GM18868 (cell line): ENCODE measurements around the gene MAN2B2.

Experiments used
- ATAC-seq: cut with Tn5 transposase; IDR thresholded peaks from one replicate; pipeline ENCODE4 v1.9.1; 2021; ENCODE audit warnings: mild to moderate bottlenecking, moderate library complexity; ENCODE audit not compliant: unreplicated experiment

Gene MAN2B2

GRCh38 chr4:6546091-6546490 is 28.9 kb upstream of the MAN2B2 start:
- no peak for ATAC-seq

- ATAC-seq: no peak
These were observed 28.1 kb upstream of the MAN2B2 start for GRCh38 chr4:6546681-6547447.

GRCh38 chr4:6548201-6548881 is 26.6 kb upstream of the MAN2B2 start:
- ATAC-seq: no peak

GRCh38 chr4:6548882-6549230 is 26.1 kb upstream of the MAN2B2 start:
- ATAC-seq: no peak

- no peak for ATAC-seq
These were observed 25.5 kb upstream of the MAN2B2 start for GRCh38 chr4:6549445-6549844.

DNA sequence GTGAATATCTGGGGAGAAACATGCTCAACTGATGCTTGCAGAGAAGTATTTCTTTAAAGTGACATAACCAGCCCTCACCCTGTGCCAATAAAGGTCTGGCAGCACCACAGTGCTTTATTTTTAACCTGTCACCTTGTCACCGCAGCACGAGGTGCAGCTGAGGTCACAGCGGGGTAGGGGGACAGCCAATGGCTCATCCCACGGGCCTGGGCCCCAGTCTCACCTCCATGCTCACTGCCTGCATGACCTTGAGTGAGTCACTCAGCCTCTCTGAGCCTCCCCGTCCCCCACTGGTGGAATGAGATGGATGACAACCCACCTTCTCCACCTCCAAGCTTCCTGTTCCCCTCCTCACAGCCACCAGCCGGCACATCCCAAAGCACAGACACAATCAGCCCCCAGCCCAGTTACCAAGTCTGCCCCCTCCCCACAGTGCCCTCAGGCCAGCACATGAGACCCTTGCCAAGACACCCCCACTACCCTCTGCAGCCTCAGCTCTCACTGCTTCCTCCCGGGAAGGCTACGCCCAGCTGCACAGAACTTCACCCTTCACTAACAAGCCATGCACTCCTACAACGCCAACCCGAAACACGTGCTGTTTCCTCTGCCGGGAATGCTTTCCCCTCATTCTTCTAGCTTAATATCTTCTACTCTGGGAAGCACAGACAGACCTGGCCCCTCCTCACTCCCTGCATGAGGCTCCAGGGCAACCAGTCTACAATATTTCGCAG is 24.9 kb upstream of the MAN2B2 start:
- no peak for ATAC-seq

DNA sequence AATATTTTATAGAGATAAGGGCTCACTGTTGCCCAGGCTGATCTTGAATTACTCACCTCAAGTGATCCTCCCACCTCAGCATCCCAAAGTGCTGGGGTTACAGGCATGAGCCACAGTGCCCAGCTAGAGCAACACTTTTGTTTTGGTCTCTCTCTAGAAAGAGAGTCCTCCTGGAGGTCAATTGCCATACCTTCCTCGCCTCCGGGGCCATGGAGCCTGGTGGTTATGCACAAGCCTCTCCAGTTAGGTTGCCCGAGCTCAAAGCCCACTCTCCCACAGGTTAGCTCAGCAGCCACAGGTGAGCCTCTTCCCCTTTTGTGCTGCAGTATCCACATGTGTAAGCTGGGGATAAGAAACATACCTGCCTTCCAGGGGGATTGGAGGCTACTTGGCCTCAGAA is 24.2 kb upstream of the MAN2B2 start:
- ATAC-seq: no peak

DNA sequence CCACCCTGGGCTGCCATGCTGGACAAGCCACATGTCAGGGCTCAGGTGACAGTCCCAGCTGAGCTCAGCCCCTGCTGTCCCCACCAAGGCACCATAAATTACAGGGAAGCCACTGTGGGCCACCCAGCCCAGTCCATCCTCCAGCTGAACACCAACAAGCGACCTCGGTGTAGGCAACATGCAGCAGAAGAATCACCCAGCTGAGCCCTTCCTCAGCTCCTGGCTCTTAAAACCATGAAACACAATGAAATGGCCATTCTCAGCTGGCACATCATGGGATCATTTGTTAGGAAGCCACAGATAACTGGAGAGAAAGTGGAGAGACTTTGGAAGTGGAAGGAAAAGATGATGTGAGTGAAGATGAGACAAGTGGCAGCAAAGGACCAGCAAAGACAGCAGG is 23.3 kb upstream of the MAN2B2 start:
- ATAC-seq: no peak

GRCh38 chr4:6555519-6555918 is 19.5 kb upstream of the MAN2B2 start:
- ATAC-seq: no peak

DNA sequence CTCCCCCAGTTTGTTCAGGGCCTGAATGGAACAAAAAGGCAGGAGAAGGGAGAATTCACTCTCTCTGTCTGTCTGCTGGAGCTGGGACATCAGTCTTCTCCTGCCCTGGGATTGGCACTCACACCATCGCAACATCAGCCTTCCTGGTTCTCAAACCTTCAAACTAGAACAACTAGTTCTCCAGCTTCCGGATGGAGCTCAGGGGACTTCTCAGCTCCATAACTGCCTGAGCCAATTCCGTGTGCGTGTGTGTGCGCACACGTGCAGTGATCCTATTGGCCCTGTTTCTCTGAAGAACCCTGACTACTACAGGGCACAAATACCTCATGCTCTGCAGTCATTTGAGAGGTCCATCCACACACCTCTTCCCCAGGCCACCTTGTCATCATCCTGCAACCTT is 18.7 kb upstream of the MAN2B2 start:
- no peak for ATAC-seq

DNA sequence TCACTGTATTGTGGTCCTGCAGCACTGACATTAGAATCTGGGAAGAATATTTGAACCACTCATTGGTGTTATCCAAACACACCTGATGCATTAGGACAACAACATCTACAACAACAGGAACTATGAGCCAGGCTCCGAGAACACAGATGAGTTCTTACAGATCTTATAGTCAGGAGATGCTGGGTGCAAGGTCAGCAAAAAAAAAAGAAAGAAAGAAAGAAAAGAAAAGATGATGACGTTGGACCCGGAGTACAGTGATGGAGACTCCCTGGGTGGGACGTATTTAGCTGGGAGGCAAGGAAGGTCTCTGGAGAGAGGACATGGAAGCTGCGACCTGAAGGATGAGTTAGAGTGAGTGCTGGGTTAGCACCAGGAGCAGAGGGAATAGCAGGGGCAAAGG is 17.8 kb upstream of the MAN2B2 start:
- ATAC-seq: no peak

- no peak for ATAC-seq
These were observed 17.1 kb upstream of the MAN2B2 start for GRCh38 chr4:6557856-6558255.

DNA sequence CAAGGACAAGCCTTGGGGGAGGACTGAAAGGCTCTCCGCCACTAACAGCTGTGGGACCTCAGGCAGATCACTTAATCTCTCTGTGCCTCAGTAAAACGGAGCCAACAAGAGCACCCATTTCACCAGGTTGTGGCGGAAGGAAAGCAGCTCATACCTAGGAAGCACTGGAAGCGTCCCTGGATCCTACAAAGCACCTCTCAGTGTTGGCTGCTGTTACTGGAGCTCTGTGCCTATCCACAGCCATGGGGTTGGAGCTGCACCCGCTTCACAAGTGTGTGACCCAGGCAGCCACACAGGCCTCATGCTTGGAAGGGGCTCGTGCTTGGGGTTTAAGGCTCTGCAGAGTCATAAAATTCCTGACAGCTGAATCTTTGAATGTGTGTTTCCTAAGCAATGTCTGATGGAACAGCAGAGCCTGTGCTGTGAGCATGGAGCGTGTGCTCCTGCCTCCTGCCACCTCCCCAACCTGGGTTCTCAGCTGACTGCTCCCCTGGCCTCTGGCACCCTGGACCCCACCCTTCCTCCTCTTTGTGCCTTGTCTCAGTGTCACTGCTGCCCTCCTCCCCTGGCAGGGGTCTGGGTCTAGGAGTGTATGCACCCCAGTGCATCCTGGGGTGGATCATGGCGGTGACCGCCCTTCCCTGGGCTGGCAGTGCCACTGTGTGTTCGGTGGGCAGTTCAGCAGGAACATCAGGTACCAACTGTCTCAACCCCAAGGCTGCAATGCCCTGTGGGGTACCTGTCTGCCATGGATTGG is 14.4 kb upstream of the MAN2B2 start:
- no peak for ATAC-seq

DNA sequence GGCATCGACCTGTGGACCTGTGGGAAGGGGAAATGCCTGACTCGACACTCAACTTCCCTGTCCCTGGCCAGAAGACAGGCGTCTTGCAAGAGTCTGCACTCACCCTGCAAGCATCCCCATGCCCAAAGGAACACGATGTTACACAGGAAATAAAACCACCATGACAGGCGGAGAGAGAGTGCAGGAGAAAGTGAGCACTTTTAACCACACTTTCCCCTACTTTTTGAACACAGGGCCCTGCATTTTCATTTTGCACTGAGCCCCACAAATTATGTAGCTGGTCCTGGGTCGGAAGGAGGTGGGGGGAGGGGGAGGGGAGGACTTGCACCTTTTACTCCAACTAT is 13.8 kb upstream of the MAN2B2 start:
- ATAC-seq: no peak

GRCh38 chr4:6561706-6562371 is 13.2 kb upstream of the MAN2B2 start:
- ATAC-seq: no peak

- ATAC-seq: no peak
These were observed 11.8 kb upstream of the MAN2B2 start for GRCh38 chr4:6562931-6563901.

- no peak for ATAC-seq
These were observed 10.9 kb upstream of the MAN2B2 start for GRCh38 chr4:6563935-6564645.

DNA sequence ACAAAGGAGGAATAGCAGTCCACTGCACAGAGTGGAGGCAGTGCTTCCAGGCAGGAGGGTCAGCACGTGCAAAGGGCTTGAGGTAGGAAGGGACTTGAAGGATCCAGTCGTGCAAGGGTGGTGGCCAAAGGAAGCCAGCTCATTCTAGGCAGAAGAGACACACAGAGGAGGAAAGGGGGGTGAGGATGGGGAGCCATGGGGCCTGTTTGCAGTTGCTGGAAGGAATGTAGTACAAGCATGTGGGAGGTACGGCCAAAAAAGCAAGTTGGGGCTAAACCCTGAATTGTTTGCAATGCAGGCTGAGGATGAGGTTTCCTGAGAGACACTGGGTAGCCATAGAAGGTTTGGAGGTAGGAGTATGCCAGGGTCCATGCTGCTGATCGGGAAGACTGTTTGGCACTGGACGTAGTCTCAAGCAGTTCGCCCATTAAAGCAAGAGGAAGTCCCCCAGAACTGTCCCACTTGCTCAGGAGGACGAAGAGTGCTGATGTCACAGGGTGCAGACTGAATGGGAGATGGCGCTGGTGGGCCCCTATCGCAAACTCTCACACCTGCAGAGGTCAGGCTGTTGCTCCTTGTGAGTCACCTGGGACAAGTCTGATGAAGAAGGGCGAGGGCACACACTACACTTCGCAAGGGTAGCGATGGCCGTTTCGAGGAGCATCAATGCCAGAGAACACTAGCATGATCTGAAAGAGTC is 9.1 kb upstream of the MAN2B2 start:
- ATAC-seq: no peak
